Measurements from ENCODE around the gene DNAJC11. TPM values are rescaled to one million over a fixed set of nuclear protein-coding genes. Genes with fewer than 3 reads are reported as not detected.

Gene DNAJC11
- total RNA-seq, 3 donors from 2014 or later, result 23.0 to 30.5 (median 25.6) TPM

GRCh38 chr1:6596886-6597776 is 104.5 kb downstream of the DNAJC11 start:
- no peaks in the 10 kb centered on the region for H3K9me3 ChIP-seq
- H3K4me1 ChIP-seq, result peaks cover 12 to 26% of the 10 kb centered on the region in 2 donors
- H3K27me3 ChIP-seq, result no peaks in the 10 kb centered on the region
- no peaks in the 10 kb centered on the region for H3K36me3 ChIP-seq
- peak overlapping the region; percentile 4 to 49 for H3K27ac ChIP-seq
- H3K4me3 ChIP-seq, result peak overlapping the region; percentile 6 to 73 (median 27)
- DNase-seq (ENCODE audit: low spot score in 2 of 2), result no peak
- intact Hi-C loops (cut with DNase I; ENCODE audit: low total_unique reads), result no loop called here
- TF ChIP-seq, protein P1, sequence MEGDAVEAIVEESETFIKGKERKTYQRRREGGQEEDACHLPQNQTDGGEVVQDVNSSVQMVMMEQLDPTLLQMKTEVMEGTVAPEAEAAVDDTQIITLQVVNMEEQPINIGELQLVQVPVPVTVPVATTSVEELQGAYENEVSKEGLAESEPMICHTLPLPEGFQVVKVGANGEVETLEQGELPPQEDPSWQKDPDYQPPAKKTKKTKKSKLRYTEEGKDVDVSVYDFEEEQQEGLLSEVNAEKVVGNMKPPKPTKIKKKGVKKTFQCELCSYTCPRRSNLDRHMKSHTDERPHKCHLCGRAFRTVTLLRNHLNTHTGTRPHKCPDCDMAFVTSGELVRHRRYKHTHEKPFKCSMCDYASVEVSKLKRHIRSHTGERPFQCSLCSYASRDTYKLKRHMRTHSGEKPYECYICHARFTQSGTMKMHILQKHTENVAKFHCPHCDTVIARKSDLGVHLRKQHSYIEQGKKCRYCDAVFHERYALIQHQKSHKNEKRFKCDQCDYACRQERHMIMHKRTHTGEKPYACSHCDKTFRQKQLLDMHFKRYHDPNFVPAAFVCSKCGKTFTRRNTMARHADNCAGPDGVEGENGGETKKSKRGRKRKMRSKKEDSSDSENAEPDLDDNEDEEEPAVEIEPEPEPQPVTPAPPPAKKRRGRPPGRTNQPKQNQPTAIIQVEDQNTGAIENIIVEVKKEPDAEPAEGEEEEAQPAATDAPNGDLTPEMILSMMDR (IDR thresholded peaks at IDR 0.05), result no peak
- TF ChIP-seq POLR2AphosphoS5 (IDR thresholded peaks at IDR 0.05) (no peak), POLR2A (IDR thresholded peaks at IDR 0.05) (no peak)

DNA sequence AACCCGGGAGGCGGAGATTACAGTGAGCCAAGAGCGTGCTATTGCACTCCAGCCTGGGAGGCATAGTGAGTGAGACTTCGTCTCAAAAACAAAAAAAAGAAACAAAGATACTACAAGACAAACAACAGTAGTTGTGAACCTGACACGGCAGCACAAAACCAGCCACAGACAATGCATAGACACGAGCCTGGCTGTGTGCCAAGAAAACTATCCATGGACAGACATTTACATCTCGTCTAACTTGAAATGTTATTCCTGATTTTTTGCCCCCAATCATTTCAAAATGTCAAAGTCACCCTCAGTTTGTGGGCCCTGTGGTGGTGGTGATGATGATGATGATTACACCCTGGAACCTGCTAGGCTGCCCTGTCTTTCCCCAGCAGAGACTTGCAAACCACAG is 105.3 kb downstream of the DNAJC11 start:
- TF ChIP-seq POLR2A (IDR thresholded peaks at IDR 0.05) (no peak), POLR2AphosphoS5 (IDR thresholded peaks at IDR 0.05) (no peak)
- TF ChIP-seq, protein P1 (IDR thresholded peaks at IDR 0.05), result no peak
- Histone ChIP-seq H3K27me3 (no peaks in the 10 kb centered on the region), H3K9me3 (no peaks in the 10 kb centered on the region), H3K36me3 (no peaks in the 10 kb centered on the region), H3K4me3 (peak overlapping the region in 2 of 3 donors; percentile 27 to 73), H3K4me1 (peaks cover 12 to 26% of the 10 kb centered on the region in 2 donors), H3K27ac (no peak overlapping the region)
- no peak for DNase-seq (ENCODE audit: low spot score in 2 of 2)
- intact Hi-C loops (cut with DNase I; ENCODE audit: low total_unique reads), result no loop called here

DNA sequence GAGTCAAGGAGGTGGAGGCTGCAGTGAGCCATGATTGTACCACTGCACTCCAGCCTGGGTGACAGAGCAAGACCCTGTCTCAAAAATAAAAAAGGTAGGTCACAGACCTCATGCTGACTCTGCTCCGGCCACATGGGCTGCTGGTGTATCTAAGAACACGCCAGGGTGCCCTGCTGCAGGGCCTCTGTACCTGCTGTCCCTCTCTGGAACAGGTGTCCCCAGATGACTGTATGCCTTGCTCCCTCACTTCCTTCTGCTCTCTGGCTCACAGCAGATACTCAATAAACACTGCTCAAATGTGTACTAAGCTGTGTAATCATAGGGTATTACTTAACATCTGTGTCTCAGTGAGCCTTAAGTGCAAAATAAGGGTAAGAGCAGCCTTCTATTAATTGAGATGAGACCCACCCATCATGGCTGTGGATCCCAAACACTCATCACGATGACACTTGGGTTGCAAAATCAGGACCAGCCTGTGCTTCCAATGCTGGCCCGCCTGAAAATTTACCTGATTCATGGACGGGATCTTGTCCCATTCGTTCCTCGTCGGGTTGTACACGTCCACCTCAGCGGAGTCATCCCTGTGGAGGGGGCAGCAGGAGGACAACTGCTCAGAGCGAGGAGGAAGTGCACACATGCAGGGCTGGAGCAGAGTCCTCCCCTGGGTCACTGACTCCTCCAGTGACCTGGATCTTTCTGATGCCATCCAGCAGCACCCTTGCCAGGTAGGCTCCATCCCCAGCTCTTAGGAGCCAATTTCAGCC is 106.5 kb downstream of the DNAJC11 start:
- TF ChIP-seq, protein P1 (IDR thresholded peaks at IDR 0.05), result no peak
- TF ChIP-seq POLR2AphosphoS5 (IDR thresholded peaks at IDR 0.05) (no peak), POLR2A (IDR thresholded peaks at IDR 0.05) (no peak)

GRCh38 chr1:6593810-6594209 is 107.8 kb downstream of the DNAJC11 start:
- intact Hi-C loops (cut with DNase I; ENCODE audit: low total_unique reads), result no loop called here
- DNase-seq (ENCODE audit: low spot score in 2 of 2), result no peak
- no peak overlapping the region for H3K27ac ChIP-seq
- H3K4me3 ChIP-seq, result no peak overlapping the region
- H3K27me3 ChIP-seq, result no peaks in the 10 kb centered on the region
- TF ChIP-seq, protein P1 (IDR thresholded peaks at IDR 0.05), result no peak
- TF ChIP-seq POLR2AphosphoS5 (IDR thresholded peaks at IDR 0.05) (no peak), POLR2A (IDR thresholded peaks at IDR 0.05) (no peak)
- H3K36me3 ChIP-seq, result no peaks in the 10 kb centered on the region
- peaks cover 8 to 16% of the 10 kb centered on the region in 2 donors for H3K4me1 ChIP-seq
- no peaks in the 10 kb centered on the region for H3K9me3 ChIP-seq

More for the DNA sequence above, 106.5 kb downstream of the DNAJC11 start:
- no peaks in the 10 kb centered on the region for H3K36me3 ChIP-seq
- DNase-seq (ENCODE audit: low spot score in 2 of 2), result no peak
- no peaks in the 10 kb centered on the region for H3K27me3 ChIP-seq
- intact Hi-C loops (cut with DNase I; ENCODE audit: low total_unique reads), result no loop called here
- no peak overlapping the region for H3K4me3 ChIP-seq
- H3K27ac ChIP-seq, result no peak overlapping the region
- H3K4me1 ChIP-seq, result peaks cover 12 to 26% of the 10 kb centered on the region in 2 donors
- no peaks in the 10 kb centered on the region for H3K9me3 ChIP-seq

Data from breast epithelium (tissue), 4 donors.